ENCODE measurements around the gene ABTB1. TPM values are rescaled to one million over a fixed set of nuclear protein-coding genes. Genes with fewer than 3 reads are reported as not detected.

ABTB1 gene
- total and polyA plus RNA-seq, 9 donors, result 5.5 to 64.4 (median 26.7) TPM

- intact Hi-C loops (cut with DNase I), result no loop called here
- H3K27ac ChIP-seq, result no peak overlapping the region
- no peaks in the 10 kb centered on the region for H3K9me3 ChIP-seq
- no peaks in the 10 kb centered on the region for H3K27me3 ChIP-seq
- H3K4me1 ChIP-seq (ENCODE audit: insufficient read depth), result no peaks in the 10 kb centered on the region
- no peaks in the 10 kb centered on the region for H3K36me3 ChIP-seq
- DNase-seq, result peak in 1 of 5 donors; percentile 8
- no peak overlapping the region for H3K4me3 ChIP-seq
- TF ChIP-seq, protein P1, sequence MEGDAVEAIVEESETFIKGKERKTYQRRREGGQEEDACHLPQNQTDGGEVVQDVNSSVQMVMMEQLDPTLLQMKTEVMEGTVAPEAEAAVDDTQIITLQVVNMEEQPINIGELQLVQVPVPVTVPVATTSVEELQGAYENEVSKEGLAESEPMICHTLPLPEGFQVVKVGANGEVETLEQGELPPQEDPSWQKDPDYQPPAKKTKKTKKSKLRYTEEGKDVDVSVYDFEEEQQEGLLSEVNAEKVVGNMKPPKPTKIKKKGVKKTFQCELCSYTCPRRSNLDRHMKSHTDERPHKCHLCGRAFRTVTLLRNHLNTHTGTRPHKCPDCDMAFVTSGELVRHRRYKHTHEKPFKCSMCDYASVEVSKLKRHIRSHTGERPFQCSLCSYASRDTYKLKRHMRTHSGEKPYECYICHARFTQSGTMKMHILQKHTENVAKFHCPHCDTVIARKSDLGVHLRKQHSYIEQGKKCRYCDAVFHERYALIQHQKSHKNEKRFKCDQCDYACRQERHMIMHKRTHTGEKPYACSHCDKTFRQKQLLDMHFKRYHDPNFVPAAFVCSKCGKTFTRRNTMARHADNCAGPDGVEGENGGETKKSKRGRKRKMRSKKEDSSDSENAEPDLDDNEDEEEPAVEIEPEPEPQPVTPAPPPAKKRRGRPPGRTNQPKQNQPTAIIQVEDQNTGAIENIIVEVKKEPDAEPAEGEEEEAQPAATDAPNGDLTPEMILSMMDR (IDR thresholded peaks at IDR 0.05), result no peak
- TF ChIP-seq EP300 (IDR thresholded peaks at IDR 0.05) (no peak), POLR2A (IDR thresholded peaks at IDR 0.05) (no peak)
- 43 to 48% (median 48%) methylated on average over 13 of the region's 13 CpGs for WGBS, 3 donors
Observed at GRCh38 chr3:127722091-127722784, 49.5 kb downstream of the ABTB1 start.

DNA sequence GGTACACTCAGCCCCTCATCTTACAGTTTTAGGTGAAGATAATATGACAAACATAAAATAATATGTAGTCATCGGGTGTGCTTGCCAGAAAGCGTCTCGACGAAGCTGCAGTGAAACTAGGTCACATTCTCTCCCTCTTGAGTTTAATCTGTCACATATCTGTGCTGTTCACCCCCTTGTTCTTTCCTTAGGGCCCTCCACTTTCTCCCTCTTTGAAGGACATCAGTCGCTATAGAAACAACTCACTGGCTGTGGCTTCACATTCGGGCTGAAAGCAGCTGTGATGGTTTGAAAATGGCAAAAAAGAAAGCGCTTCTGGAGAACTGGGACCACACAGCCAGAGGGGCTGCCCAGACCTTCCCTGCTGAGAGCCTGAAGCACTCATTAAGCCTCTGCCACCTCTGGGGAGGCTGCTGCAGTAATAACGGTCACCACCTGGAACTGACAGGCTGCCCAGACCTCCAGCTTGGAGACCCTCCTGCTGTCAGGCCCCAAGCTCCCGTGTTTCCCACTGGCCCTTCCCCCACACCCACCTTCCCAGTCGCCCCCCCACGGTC is 50.3 kb downstream of the ABTB1 start:
- Histone ChIP-seq H3K27ac (no peak overlapping the region), H3K4me1 (ENCODE audit: insufficient read depth) (no peaks in the 10 kb centered on the region), H3K27me3 (no peaks in the 10 kb centered on the region), H3K9me3 (no peaks in the 10 kb centered on the region), H3K4me3 (no peak overlapping the region), H3K36me3 (no peaks in the 10 kb centered on the region)
- DNase-seq, result peak in 1 of 5 donors; percentile 8
- 21 to 25% (median 24%) methylated on average over 11 of the region's 11 CpGs for WGBS, 3 donors
- intact Hi-C loops (cut with DNase I), result no loop called here
- no peak for TF ChIP-seq EP300 (IDR thresholded peaks at IDR 0.05)
- TF ChIP-seq, protein P1 (IDR thresholded peaks at IDR 0.05), result no peak
- no peak for TF ChIP-seq POLR2A (IDR thresholded peaks at IDR 0.05)

DNA sequence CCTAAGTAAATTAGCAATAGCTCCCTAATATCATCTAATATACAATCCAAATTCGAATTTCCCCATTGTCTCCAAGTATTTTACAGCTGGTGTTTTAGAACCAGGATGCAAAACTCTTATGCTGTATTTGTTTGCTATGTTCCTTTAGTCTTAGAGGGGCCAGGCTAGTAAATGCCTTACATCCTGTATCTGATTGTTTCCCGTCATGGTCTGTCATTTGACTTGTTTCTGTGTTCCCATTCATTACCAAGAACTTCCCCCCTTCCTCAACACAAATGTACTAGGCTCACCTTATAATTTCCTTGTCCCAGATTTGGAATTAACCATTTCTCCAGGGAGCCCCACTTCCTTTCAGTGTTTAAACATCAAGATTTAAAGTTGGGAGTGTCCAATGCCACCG is 54.1 kb downstream of the ABTB1 start:
- 85 to 89% (median 86%) methylated on average over 3 of the region's 3 CpGs for WGBS, 3 donors
- Histone ChIP-seq H3K27me3 (no peaks in the 10 kb centered on the region), H3K27ac (no peak overlapping the region), H3K36me3 (no peaks in the 10 kb centered on the region), H3K4me1 (ENCODE audit: insufficient read depth) (peaks cover 4% of the 10 kb centered on the region), H3K9me3 (no peaks in the 10 kb centered on the region), H3K4me3 (no peak overlapping the region)
- intact Hi-C loops (cut with DNase I), result no loop called here
- TF ChIP-seq EP300 (IDR thresholded peaks at IDR 0.05), result no peak
- TF ChIP-seq, protein P1 (IDR thresholded peaks at IDR 0.05), result no peak
- no peak for TF ChIP-seq POLR2A (IDR thresholded peaks at IDR 0.05)
- DNase-seq, result no peak

DNA sequence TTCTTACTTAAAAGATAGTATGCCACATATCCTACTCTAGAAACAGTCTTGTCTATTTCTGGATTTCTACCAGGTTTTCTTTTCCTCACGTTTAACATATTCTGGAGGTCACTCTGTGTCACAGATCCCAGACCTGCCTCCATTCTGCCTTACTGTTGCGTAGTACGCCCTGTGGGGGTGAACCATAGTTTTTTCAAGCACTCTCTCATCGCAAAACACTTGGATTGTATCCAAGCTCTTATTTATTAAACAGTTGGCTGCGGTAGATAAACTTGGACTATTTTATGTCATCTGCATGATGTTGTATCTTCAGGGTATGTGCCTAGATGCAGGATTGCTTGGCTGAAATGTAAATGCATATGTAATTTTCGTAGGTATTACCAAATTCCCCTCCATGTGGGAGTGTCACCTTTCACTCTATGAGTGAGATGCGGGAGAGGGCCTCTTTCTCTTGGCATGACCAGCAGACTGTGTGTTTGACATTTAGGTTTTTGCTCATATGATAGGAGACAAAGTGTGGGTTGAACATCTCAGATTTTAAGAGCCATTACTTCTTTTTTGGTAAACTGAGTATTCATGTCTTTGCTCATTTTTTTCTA is 55.8 kb downstream of the ABTB1 start:
- TF ChIP-seq POLR2A (IDR thresholded peaks at IDR 0.05), result no peak
- TF ChIP-seq, protein P1 (IDR thresholded peaks at IDR 0.05), result no peak
- no peak for TF ChIP-seq EP300 (IDR thresholded peaks at IDR 0.05)
- Histone ChIP-seq H3K27ac (no peak overlapping the region), H3K9me3 (no peaks in the 10 kb centered on the region), H3K4me1 (ENCODE audit: insufficient read depth) (peaks cover 6% of the 10 kb centered on the region), H3K4me3 (no peak overlapping the region), H3K27me3 (no peaks in the 10 kb centered on the region), H3K36me3 (no peaks in the 10 kb centered on the region)
- no peak for DNase-seq
- intact Hi-C loops (cut with DNase I), result no loop called here
- 59 to 68% (median 68%) methylated on average over 7 of the region's 7 CpGs for WGBS, 3 donors

All from ovary (tissue), 9 donors.